Panc1 (cell line): ENCODE results near the gene RDH13.

ENCODE experiments used
- CTCF ChIP-seq: fragments of 450-650 bp; IDR thresholded peaks from 2 replicates; pipeline ENCODE4 v1.5.1; 2017; ENCODE audit warnings: mild to moderate bottlenecking
- POLR2AphosphoS5 ChIP-seq: IDR thresholded peaks from 2 replicates; pipeline ENCODE4 v1.6.1; 2012; ENCODE audit warnings: mild to moderate bottlenecking, low read depth, low read length, moderate library complexity
- REST ChIP-seq, 2 experiments: IDR thresholded peaks; 2 replicates each; pipeline ENCODE4 v1.6.1; 2011 to 2012; ENCODE audit warnings: low read depth in 2 of 2, control low read depth in 1 of 2, low read length in 1 of 2, mild to moderate bottlenecking in 1 of 2, moderate library complexity in 1 of 2; ENCODE audit not compliant: insufficient read depth in 1 of 2

- TF ChIP-seq CTCF (no peak), POLR2AphosphoS5 (no peak), REST (IDR thresholded peaks at IDR 0.05; ENCODE audit: insufficient read depth in 1 of 2, low read depth in 2 of 2, low read length in 1 of 2) (no peak)
Observed at GRCh38 chr19:55028757-55029156, 34.2 kb downstream of the RDH13 start.
